ENCODE results near the gene ZBTB17. TPM values are rescaled to one million over a fixed set of nuclear protein-coding genes. Genes with fewer than 3 reads are reported as not detected.
A peak's percentile ranks its signal among the peaks of the same experiment; 100 is the strongest.

ZBTB17 gene
- total and polyA plus RNA-seq, 9 of the 15 experiments (the other 6 are each of a cell fraction or from before 2014, with no cell fraction given): 1.1 to 53.4 (median 29.6) TPM

- no peak for TF ChIP-seq ID3 (CRISPR knock-in tag; IDR thresholded peaks at IDR 0.05)
- 0 out of 2 replicates have a peak, but pooled peaks have one; percentile 44 for TF ChIP-seq ID3 (tag; IDR thresholded peaks at IDR 0.05)
- no peak for TF ChIP-seq CREM (IDR thresholded peaks at IDR 0.05; ENCODE audit: low read depth)
- TF ChIP-seq KDM5B (IDR thresholded peaks at IDR 0.05; ENCODE audit: insufficient replicate concordance, low read depth, low read length): peak; percentile 37
- TF ChIP-seq ZNF592 (IDR thresholded peaks at IDR 0.05): peak; percentile 88
- TF ChIP-seq CHAMP1 (IDR thresholded peaks at IDR 0.05): no peak
- TF ChIP-seq ZNF23 (CRISPR knock-in tag; IDR thresholded peaks at IDR 0.05): no peak
- TF ChIP-seq SIX5 (IDR thresholded peaks at IDR 0.05; ENCODE audit: borderline replicate concordance in 1 of 2, insufficient read depth in 1 of 2, low read depth in 1 of 2, low read length in 2 of 2): no peak
- no peak for TF ChIP-seq KAT8 (IDR thresholded peaks at IDR 0.05; ENCODE audit: low read depth)
- TF ChIP-seq CEBPG (CRISPR knock-in tag; IDR thresholded peaks at IDR 0.05): no peak
- 0 out of 4 replicates have a peak, but pooled peaks of 1 of the 2 experiments have one; percentile 10 for TF ChIP-seq CEBPG (tag; conservative IDR thresholded peaks at IDR 0.05 in 1 of 2, IDR thresholded peaks at IDR 0.05 in 1 of 2)
- peak; percentile 23; the same call in 1 of the 2 replicates for TF ChIP-seq ZBTB9 (CRISPR knock-in tag; IDR thresholded peaks at IDR 0.05)
- no peak for TF ChIP-seq MTA2 (IDR thresholded peaks at IDR 0.05; ENCODE audit: low read depth)
- no peak for TF ChIP-seq ZBTB11 (CRISPR knock-in tag; IDR thresholded peaks at IDR 0.05)
These were observed 22.6 kb downstream of the ZBTB17 start (continued) for GRCh38 chr1:15953294-15953771.

Data from K562 (cell line).